SU-DHL-6 (cell line): Measurements from ENCODE around the gene CFAP99.

Source experiments
- CTCF ChIP-seq: fragments of 200-600 bp; sonication (generic); IDR thresholded peaks from one replicate; pipeline ENCODE4 v1.5.1; 2017; ENCODE audit warnings: antibody characterized with exemption, mild to moderate bottlenecking, low read length, moderate library complexity; ENCODE audit not compliant: insufficient read depth, poor library complexity, severe bottlenecking
- EZH2phosphoT487 ChIP-seq: fragments of 200-600 bp; sonication (generic), shearing (Covaris generic); conservative IDR thresholded peaks from 2 replicates; pipeline ENCODE4 v1.6.1; 2018; ENCODE audit warnings: mild to moderate bottlenecking, antibody characterized with exemption, low read length, moderate library complexity, mixed read lengths

- TF ChIP-seq CTCF (no peak), EZH2phosphoT487 (no peak)
Observed at GRCh38 chr4:2511645-2512131, 92.9 kb downstream of the CFAP99 start.
